ENCODE data around the gene ZCCHC2. TPM values are rescaled to one million over a fixed set of nuclear protein-coding genes. Genes with fewer than 3 reads are reported as not detected.

ZCCHC2 gene
- total and polyA plus RNA-seq, 2 experiments from 2014 or later, result 3.3 to 14.9 TPM

- Histone ChIP-seq H3K4me1 (ENCODE audit: insufficient read depth) (peaks cover 16% of the 10 kb centered on the region), H3K9me3 (ENCODE audit: low read depth) (no peaks in the 10 kb centered on the region), H3K9me2 (replicated peaks; ENCODE audit: insufficient read depth) (no peaks in the 10 kb centered on the region), H3K27me3 (no peaks in the 10 kb centered on the region), H2AFZ (no peak overlapping the region), H3K79me2 (peaks cover 32% of the 10 kb centered on the region), H4K20me1 (ENCODE audit: insufficient read depth, poor library complexity, severe bottlenecking) (peaks cover 8% of the 10 kb centered on the region), H3K27ac (no peak overlapping the region), H3K36me3 (replicated peaks; ENCODE audit: insufficient read depth, low read depth) (no peaks in the 10 kb centered on the region), H3K4me3 (no peak overlapping the region), H3K4me2 (peak overlapping the region; percentile 79)
- TF ChIP-seq EZH2phosphoT487 (IDR thresholded peaks at IDR 0.05; ENCODE audit: low read depth, severe bottlenecking, unreplicated experiment) (no peak), CTCF (IDR thresholded peaks at IDR 0.05; ENCODE audit: poor library complexity) (no peak), EZH2 (IDR thresholded peaks at IDR 0.05; ENCODE audit: borderline replicate concordance) (no peak)
- 91% methylated on average over 4 of the region's 4 CpGs for WGBS (ENCODE audit: low lambda C conversion rate, missing lambda C conversion rate)
- no peak for DNase-seq (ENCODE audit: low spot score)
Observed at GRCh38 chr18:62521082-62521481, 1.7 kb upstream of the ZCCHC2 start.

GRCh38 chr18:62521593-62521992, 1.2 kb upstream of the ZCCHC2 start:
- peak overlapping the region; percentile 56 for H3K4me3 ChIP-seq
- WGBS (ENCODE audit: low lambda C conversion rate, missing lambda C conversion rate), result 27% methylated on average over 2 of the region's 2 CpGs
- H3K4me2 ChIP-seq, result peak overlapping the region; percentile 79
- no peak overlapping the region for H3K27ac ChIP-seq
- TF ChIP-seq CTCF (IDR thresholded peaks at IDR 0.05; ENCODE audit: poor library complexity) (no peak), EZH2phosphoT487 (IDR thresholded peaks at IDR 0.05; ENCODE audit: low read depth, severe bottlenecking, unreplicated experiment) (no peak), EZH2 (IDR thresholded peaks at IDR 0.05; ENCODE audit: borderline replicate concordance) (no peak)
- no peak overlapping the region for H2AFZ ChIP-seq
- H4K20me1 ChIP-seq (ENCODE audit: insufficient read depth, poor library complexity, severe bottlenecking), result peaks cover 8% of the 10 kb centered on the region
- no peaks in the 10 kb centered on the region for H3K27me3 ChIP-seq
- peaks cover 36% of the 10 kb centered on the region for H3K79me2 ChIP-seq
- H3K4me1 ChIP-seq (ENCODE audit: insufficient read depth), result peaks cover 16% of the 10 kb centered on the region
- no peaks in the 10 kb centered on the region for H3K9me2 ChIP-seq (replicated peaks; ENCODE audit: insufficient read depth)
- no peaks in the 10 kb centered on the region for H3K9me3 ChIP-seq (ENCODE audit: low read depth)
- H3K36me3 ChIP-seq (replicated peaks; ENCODE audit: insufficient read depth, low read depth), result no peaks in the 10 kb centered on the region
- DNase-seq (ENCODE audit: low spot score), result no peak

GRCh38 chr18:62522178-62522503, 684 bp upstream of the ZCCHC2 start:
- H3K4me1 ChIP-seq (ENCODE audit: insufficient read depth), result peaks cover 16% of the 10 kb centered on the region
- peaks cover 8% of the 10 kb centered on the region for H4K20me1 ChIP-seq (ENCODE audit: insufficient read depth, poor library complexity, severe bottlenecking)
- H3K4me2 ChIP-seq, result peak overlapping the region; percentile 79
- TF ChIP-seq EZH2phosphoT487 (IDR thresholded peaks at IDR 0.05; ENCODE audit: low read depth, severe bottlenecking, unreplicated experiment) (no peak), CTCF (IDR thresholded peaks at IDR 0.05; ENCODE audit: poor library complexity) (no peak), EZH2 (IDR thresholded peaks at IDR 0.05; ENCODE audit: borderline replicate concordance) (no peak)
- H3K79me2 ChIP-seq, result peaks cover 39% of the 10 kb centered on the region
- peak overlapping the region; percentile 51 for H2AFZ ChIP-seq
- H3K36me3 ChIP-seq (replicated peaks; ENCODE audit: insufficient read depth, low read depth), result no peaks in the 10 kb centered on the region
- H3K27me3 ChIP-seq, result no peaks in the 10 kb centered on the region
- under 1% methylated on average over 32 of the region's 32 CpGs for WGBS (ENCODE audit: low lambda C conversion rate, missing lambda C conversion rate)
- peak overlapping the region; percentile 91 for H3K27ac ChIP-seq
- H3K9me3 ChIP-seq (ENCODE audit: low read depth), result no peaks in the 10 kb centered on the region
- peak overlapping the region; percentile 56 for H3K4me3 ChIP-seq
- DNase-seq (ENCODE audit: low spot score), result no peak
- H3K9me2 ChIP-seq (replicated peaks; ENCODE audit: insufficient read depth), result no peaks in the 10 kb centered on the region

- no peak for TF ChIP-seq CTCF (IDR thresholded peaks at IDR 0.05; ENCODE audit: poor library complexity)
- no peak for TF ChIP-seq EZH2phosphoT487 (IDR thresholded peaks at IDR 0.05; ENCODE audit: low read depth, severe bottlenecking, unreplicated experiment)
- TF ChIP-seq EZH2 (IDR thresholded peaks at IDR 0.05; ENCODE audit: borderline replicate concordance), result no peak
- no CpG with 5 or more reads among the region's 62 CpGs for WGBS (ENCODE audit: low lambda C conversion rate, missing lambda C conversion rate)
- H2AFZ ChIP-seq, result no peak overlapping the region
- no peak overlapping the region for H3K4me2 ChIP-seq
- H3K27ac ChIP-seq, result peak overlapping the region; percentile 91
- no peaks in the 10 kb centered on the region for H3K9me3 ChIP-seq (ENCODE audit: low read depth)
- no peaks in the 10 kb centered on the region for H3K9me2 ChIP-seq (replicated peaks; ENCODE audit: insufficient read depth)
- H3K4me3 ChIP-seq, result peak overlapping the region; percentile 30
- H3K36me3 ChIP-seq (replicated peaks; ENCODE audit: insufficient read depth, low read depth), result no peaks in the 10 kb centered on the region
- H3K27me3 ChIP-seq, result no peaks in the 10 kb centered on the region
- peaks cover 50% of the 10 kb centered on the region for H3K79me2 ChIP-seq
- H4K20me1 ChIP-seq (ENCODE audit: insufficient read depth, poor library complexity, severe bottlenecking), result peaks cover 8% of the 10 kb centered on the region
- peaks cover 21% of the 10 kb centered on the region for H3K4me1 ChIP-seq (ENCODE audit: insufficient read depth)
- DNase-seq (ENCODE audit: low spot score), result no peak
Observed at GRCh38 chr18:62523255-62523588, 397 bp downstream of the ZCCHC2 start.

All from hepatocyte (in vitro differentiated cells).